Adrenal gland (tissue), 5 donors: ENCODE measurements around the gene ABCB10.

Source experiments
- CTCF ChIP-seq, 6 experiments: fragments of 450-650 bp in 4 of 6; fragments of 200-600 bp in 2 of 6; sonication (generic) in 1 of 6; IDR thresholded peaks; 1 replicate in 5 of 6; 2 replicates in 1 of 6; pipeline versions ENCODE4 v1.5.1 to v1.8.0; 2016 to 2021; ENCODE audit warnings: antibody characterized with exemption in 6 of 6, mild to moderate bottlenecking in 2 of 6, moderate library complexity in 1 of 6
- POLR2A ChIP-seq, 2 donors: fragments of 450-650 bp; IDR thresholded peaks; one replicate each; pipeline ENCODE4 v1.6.1; 2017; ENCODE audit warnings: antibody characterized with exemption in 2 of 2, mild to moderate bottlenecking in 2 of 2, moderate library complexity in 1 of 2
- donor health status: DM: no; HTN: no; CAD: no.

GRCh38 chr1:229581485-229581884 lies 23.0 kb upstream of the ABCB10 start:
- TF ChIP-seq POLR2A (IDR thresholded peaks at IDR 0.05), result no peak
- TF ChIP-seq CTCF (IDR thresholded peaks at IDR 0.05), result no peak
